VCaP (cell line): ENCODE measurements around the gene C9orf72.

Experiments used
- H3K27ac ChIP-seq: fragments of 450-650 bp; 2 replicates; pipeline ENCODE4 v1.5.1; 2017
- CTCF ChIP-seq: fragments of 450-650 bp; conservative IDR thresholded peaks from 2 replicates; pipeline ENCODE4 v1.5.1; 2017; ENCODE audit warnings: mild to moderate bottlenecking, moderate library complexity

Gene C9orf72

GRCh38 chr9:27591672-27592071 lies 18.4 kb upstream of the C9orf72 start:
- TF ChIP-seq CTCF, result no peak
- H3K27ac ChIP-seq, result no peak overlapping the region

- H3K27ac ChIP-seq, result no peak overlapping the region
- TF ChIP-seq CTCF, result no peak
Observed at GRCh38 chr9:27591093-27591492, 17.8 kb upstream of the C9orf72 start.

GRCh38 chr9:27590651-27591050 lies 17.4 kb upstream of the C9orf72 start:
- no peak for TF ChIP-seq CTCF
- H3K27ac ChIP-seq, result no peak overlapping the region

GRCh38 chr9:27589462-27589861 lies 16.2 kb upstream of the C9orf72 start:
- no peak for TF ChIP-seq CTCF
- no peak overlapping the region for H3K27ac ChIP-seq

- no peak overlapping the region for H3K27ac ChIP-seq
- TF ChIP-seq CTCF, result no peak
Observed at GRCh38 chr9:27586304-27586703, 13.0 kb upstream of the C9orf72 start.

GRCh38 chr9:27584931-27585330 lies 11.7 kb upstream of the C9orf72 start:
- no peak for TF ChIP-seq CTCF
- H3K27ac ChIP-seq, result no peak overlapping the region

GRCh38 chr9:27582794-27583193 lies 9.5 kb upstream of the C9orf72 start:
- H3K27ac ChIP-seq, result no peak overlapping the region
- TF ChIP-seq CTCF, result no peak

GRCh38 chr9:27581826-27582225 lies 8.5 kb upstream of the C9orf72 start:
- H3K27ac ChIP-seq, result no peak overlapping the region
- TF ChIP-seq CTCF, result no peak
